GM12865 (cell line): ENCODE measurements around the gene MAMDC4.
"Not testable (repeated sequence)": the region's sequence is repeated elsewhere in the genome, so short reads cannot be mapped to it uniquely, and the experiment has no call there.

ENCODE experiments used
- DNase-seq: peaks from one replicate; pipeline ENCODE4 v3.0.0; 2010; ENCODE audit warnings: low read depth
- H3K4me3 ChIP-seq: 2 replicates; pipeline ENCODE4 v1.5.1; 2011; ENCODE audit warnings: mild to moderate bottlenecking, low read depth, low read length, control low read depth
- TF ChIP-seq, protein P1 (sequence below): IDR thresholded peaks from 2 replicates; pipeline ENCODE4 v1.5.1; 2011; ENCODE audit warnings: low read length, control low read depth, low read depth, inconsistent platforms; ENCODE audit not compliant: insufficient read depth; ENCODE audit errors: missing control alignments

The MAMDC4 gene

DNA sequence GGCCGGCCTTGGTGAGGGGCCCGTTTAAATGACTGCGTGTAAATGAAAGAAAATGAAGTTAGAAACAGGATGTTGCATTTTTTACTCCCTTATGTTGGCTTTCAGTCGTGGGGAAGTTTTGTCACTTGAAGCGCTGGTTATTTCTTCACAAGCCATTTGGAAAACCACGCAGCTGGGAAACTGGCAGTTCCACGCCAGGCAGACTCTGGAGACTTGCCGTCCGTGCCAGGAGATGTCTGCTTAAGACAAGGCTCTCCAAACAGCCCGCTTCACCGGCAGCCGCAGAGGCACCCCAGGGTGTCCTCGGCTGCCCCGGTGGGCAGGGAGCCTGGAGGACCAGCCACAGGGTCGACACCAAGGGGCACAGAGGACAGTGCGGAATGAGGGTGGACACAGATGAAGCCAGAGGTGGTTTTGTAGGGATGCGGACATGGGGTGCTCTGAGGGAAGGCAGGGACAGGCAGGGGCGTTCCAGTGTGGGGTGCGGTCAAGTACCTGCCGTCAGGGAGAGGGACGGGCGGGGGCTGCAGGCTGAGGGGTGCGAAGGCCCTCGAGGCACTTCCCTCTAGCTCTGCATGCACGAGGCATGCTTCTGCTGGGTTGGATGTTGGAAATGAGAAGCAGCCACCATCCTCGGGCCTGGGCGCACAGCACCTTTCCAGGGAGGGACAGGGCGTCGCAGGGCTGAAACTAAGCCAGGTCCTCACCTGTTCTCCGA is 21.0 kb upstream of the MAMDC4 start:
- TF ChIP-seq, protein P1, sequence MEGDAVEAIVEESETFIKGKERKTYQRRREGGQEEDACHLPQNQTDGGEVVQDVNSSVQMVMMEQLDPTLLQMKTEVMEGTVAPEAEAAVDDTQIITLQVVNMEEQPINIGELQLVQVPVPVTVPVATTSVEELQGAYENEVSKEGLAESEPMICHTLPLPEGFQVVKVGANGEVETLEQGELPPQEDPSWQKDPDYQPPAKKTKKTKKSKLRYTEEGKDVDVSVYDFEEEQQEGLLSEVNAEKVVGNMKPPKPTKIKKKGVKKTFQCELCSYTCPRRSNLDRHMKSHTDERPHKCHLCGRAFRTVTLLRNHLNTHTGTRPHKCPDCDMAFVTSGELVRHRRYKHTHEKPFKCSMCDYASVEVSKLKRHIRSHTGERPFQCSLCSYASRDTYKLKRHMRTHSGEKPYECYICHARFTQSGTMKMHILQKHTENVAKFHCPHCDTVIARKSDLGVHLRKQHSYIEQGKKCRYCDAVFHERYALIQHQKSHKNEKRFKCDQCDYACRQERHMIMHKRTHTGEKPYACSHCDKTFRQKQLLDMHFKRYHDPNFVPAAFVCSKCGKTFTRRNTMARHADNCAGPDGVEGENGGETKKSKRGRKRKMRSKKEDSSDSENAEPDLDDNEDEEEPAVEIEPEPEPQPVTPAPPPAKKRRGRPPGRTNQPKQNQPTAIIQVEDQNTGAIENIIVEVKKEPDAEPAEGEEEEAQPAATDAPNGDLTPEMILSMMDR = no peak
- H3K4me3 ChIP-seq = no peak overlapping the region
- DNase-seq = no peak

DNA sequence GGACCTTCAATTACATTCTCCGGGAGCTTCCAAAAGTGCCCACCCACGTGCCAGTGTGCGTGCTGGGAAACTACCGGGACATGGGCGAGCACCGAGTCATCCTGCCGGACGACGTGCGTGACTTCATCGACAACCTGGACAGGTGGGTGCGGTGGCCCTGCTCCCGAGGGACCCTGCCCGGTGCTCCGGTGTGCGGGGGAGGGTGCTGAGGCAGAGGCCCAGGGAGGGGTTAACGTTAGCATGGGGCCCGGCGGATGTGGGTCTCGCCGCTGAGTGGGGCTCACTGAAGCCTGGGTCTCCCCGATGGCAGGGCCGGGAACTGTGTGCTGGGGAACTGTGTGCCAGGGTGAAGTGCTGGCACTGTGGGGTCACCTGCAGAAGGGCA is 20.4 kb upstream of the MAMDC4 start:
- TF ChIP-seq, protein P1 = no peak
- DNase-seq = no peak
- no peak overlapping the region for H3K4me3 ChIP-seq

- DNase-seq = no peak
- no peak overlapping the region for H3K4me3 ChIP-seq
- TF ChIP-seq, protein P1 = no peak
These were observed 19.6 kb upstream of the MAMDC4 start for GRCh38 chr9:136832581-136832980.

DNA sequence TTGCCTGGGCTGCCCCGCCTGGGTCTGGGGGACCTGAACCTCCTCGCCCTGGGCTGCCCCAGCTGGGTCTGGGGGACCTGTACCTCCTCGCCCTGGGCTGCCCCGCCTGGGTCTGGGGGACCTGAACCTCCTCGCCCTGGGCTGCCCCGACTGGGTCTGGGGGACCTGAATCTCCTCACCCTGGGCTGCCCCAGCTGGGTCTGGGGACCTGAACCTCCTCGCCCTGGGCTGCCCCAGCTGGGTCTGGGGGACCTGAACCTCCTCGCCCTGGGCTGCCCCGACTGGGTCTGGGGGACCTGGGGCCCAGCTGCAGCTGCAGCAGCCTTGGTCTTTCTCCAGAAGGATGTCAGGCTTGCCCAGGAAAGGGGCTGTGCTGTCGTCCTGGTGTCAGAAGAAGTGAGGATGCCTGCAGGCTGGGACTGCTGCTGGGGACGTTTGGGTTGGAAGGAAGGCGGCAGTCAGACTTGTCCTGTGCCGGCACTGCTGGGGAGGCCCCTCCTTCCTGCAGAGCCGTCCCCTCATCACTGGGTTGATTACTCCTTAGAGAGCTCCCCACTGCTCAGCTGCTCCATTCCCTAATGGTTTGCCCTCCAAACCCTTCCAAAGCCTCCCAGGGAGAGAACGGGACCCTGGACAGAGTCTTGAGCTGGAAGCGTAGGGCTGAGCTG is 18.6 kb upstream of the MAMDC4 start:
- not testable (repeated sequence) for H3K4me3 ChIP-seq, DNase-seq

DNA sequence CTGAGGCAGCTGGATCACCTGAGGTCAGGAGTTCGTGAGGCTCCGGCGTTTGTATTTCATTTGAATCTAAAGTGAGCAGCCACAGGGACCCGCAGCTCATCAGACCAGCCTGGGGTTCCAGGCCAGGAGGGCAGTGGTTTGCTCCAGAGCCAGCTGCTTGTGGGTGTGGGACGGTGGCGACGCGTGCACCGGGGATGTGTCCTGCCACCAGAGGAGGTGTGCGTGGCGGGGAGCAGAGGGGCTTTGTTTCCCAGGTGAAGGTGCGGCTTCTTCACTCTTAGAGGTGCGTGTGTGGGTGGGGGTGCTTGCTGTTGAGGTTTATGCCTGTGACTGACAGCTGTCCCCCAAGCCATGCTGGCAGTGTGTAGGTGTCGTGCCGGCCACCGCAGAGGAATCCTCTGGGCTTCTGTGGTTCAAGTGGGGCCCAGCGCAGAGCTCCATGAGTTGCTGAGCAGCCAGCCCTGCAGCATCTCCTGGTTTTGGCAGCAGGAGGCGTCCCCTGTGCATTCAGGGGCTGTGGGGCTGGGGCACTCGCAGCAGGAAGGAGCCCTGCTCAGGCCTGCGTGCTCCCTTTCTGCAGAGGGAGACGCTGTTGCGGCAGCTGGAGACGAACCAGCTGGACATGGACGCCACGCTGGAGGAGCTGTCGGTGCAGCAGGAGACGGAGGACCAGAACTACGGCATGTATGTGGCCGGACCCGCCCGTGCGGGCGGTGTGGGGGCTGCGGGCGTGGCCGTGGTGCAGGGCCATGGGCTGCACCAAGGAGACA is 16.8 kb upstream of the MAMDC4 start:
- H3K4me3 ChIP-seq = no peak overlapping the region
- no peak for DNase-seq
- TF ChIP-seq, protein P1 = no peak

DNA sequence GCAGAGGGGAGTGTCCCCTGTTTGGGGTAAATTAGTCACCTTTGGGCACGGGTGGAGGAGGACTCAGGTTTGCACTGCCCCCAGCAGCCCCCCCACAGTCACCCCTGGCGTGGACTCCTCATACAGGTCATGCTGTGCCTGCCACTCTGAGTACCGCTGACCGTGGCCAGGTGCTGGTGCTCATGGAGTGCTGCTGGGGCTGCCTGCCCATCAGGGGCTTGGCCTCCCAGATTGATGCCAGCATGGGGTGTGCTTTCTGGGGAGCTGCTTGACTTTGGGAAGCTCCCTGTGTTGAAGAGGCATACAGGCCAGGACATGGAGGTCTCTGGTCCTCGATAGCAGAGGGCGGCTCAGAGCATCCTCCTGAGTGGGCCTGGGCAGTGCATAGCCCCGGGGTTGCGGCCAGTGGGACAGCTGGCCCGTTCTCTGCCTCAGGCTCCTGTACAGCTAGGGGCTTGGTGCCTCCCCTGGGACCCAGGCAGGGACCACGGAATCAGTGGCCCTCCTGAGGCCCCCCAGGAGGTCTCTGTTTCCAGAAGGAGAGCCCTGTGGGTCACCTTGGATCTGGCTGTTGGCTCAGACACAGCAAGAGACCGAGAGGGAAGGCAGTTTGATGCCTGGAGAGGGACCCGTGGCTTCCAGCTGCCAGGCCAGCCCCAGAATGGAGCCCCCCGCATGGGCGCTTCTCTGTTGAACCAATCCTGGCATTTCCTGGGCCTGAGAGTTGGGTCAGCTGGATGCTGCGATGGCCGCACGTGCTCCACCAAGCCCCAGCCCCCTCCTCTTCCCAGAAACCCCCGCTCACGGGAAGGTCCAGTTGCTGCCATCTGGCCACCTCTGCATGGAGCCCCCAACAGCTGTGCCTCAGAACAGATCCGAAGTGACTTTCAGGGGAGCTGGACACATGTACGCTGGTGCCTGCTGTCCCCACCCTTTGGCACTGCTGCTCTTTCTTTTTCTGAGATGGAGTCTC is 15.9 kb upstream of the MAMDC4 start:
- no peak for DNase-seq
- TF ChIP-seq, protein P1 = no peak
- no peak overlapping the region for H3K4me3 ChIP-seq
